ENCODE measurements around the gene RNASE11.
"Not testable (repeated sequence)": the region's sequence is repeated elsewhere in the genome, so short reads cannot be mapped to it uniquely, and the experiment has no call there.

Gene RNASE11

DNA sequence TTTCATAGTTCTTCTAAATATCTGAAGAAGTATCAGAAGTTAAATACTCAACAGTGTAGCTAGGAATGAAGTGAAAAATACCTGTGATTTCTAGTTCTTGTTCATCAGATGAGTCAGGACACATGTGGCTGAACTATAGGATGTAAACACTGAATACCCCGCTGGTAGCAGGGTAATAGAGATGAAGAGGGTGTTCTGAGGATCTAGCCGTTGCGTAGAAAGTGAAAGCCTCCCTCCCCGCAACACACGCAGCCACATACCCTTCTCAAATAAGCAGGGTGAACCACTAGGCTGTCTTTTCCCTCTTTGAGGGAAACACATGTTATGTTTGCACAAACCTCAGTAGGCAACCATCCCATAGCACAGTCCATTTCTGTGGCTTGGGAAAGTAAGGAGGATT lies 19.8 kb upstream of the RNASE11 start:
- H3K4me3 Mint-ChIP-seq, result no peak overlapping the region

DNA sequence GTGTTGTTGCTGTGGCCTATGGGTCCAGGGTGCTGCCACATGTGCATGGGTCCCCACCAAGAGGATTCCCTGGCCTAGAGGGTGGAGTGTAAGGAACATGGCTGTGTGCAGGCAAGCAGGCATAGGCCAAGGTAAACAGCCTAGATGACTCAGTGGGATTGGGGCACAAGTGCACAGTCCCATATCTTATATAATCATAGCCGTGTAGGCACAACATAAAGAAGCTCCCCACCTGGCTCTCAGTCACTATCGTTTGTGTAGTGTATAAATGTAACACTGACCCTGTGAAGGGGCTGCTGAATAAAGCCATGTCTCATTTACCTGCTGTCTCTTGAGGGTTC lies 19.1 kb upstream of the RNASE11 start:
- Mint-ChIP-seq H3K36me3 (no peaks in the 10 kb centered on the region), H3K4me3 (no peak overlapping the region), H3K27me3 (no peaks in the 10 kb centered on the region), H3K4me1 (ENCODE audit: low read depth) (no peaks in the 10 kb centered on the region), H3K27ac (no peak overlapping the region), H3K9me3 (ENCODE audit: low read depth) (no peaks in the 10 kb centered on the region)

More for the DNA sequence above, 19.8 kb upstream of the RNASE11 start:
- Mint-ChIP-seq H3K36me3 (no peaks in the 10 kb centered on the region), H3K4me1 (ENCODE audit: low read depth) (no peaks in the 10 kb centered on the region), H3K27me3 (no peaks in the 10 kb centered on the region), H3K27ac (no peak overlapping the region), H3K9me3 (ENCODE audit: low read depth) (no peaks in the 10 kb centered on the region)

DNA sequence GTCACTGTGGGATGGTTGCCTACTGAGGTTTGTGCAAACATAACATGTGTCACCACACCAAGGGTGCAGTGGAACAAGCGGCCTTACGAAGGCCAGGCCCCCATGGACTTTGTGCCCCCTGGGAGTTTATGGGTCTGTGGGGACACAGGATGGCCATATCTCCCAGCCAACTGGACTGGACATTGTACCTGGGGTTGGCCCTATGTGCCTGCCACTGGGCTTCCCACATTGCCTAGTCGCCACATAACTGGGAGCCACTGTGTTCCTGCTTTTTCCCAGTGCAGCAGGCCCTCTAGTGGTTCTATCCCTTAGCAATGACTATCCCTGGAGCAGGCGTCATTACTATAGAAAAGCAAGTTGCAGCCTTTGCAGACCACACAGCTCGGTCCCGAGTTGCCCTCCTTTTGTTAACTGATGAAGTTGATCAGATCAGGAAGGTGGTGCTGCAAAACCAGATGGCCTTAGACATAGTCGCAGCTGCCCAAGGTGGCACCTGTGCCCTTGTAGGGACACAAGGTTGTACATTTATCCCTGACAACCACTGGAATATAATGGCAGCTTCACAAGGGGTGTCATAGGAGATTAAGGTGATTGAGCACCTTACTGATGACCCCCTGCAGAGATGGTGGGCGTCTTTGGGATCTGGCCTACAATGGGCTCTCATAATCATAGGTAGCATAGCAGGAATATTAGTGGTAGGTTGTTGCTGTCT lies 18.5 kb upstream of the RNASE11 start:
- Mint-ChIP-seq H3K36me3 (no peaks in the 10 kb centered on the region), H3K4me3 (no peak overlapping the region), H3K4me1 (ENCODE audit: low read depth) (no peaks in the 10 kb centered on the region), H3K9me3 (ENCODE audit: low read depth) (no peaks in the 10 kb centered on the region), H3K27me3 (no peaks in the 10 kb centered on the region), H3K27ac (no peak overlapping the region)

DNA sequence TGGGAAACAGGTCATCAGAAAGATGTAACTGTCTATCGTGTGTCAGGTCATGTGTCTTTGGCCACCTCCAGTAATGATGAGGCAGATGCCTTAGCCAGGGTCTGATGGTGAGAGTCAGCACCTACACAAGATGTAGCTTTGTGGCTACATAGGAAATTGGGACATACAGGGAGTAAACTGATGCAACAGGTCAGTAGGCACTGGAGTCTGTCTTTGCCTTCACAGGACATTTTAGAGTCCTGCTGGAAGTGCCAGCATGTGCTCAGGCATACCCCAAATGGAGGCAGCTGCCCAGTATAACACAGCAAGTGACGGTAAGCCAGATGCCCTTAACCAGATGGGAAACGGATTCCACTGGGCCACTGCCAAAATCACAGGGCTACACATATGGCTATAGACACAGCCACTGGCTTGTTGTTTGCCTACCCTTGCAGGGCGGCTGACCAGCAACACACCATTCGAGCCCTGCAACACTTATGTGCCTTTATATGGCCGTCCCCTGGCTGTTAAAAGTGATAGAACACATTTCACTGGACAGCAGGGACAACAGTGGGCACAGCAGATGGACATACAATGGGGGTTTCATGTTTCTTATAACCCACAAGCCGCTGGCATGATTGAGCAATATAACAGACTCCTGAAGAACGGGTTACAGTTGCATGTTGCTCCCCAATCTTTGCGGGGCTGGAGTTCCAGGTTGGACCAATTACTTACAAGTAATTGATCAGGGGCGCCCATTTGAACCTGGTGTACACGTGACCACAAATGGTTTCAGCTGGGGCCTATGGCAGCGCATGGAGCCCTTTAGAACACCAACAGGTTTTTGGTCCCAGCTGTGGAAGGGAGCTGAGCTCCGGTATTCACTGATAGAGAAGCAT lies 16.3 kb upstream of the RNASE11 start:
- Mint-ChIP-seq H3K36me3 (no peaks in the 10 kb centered on the region), H3K4me3 (no peak overlapping the region), H3K27me3 (no peaks in the 10 kb centered on the region), H3K27ac (no peak overlapping the region), H3K4me1 (ENCODE audit: low read depth) (no peaks in the 10 kb centered on the region), H3K9me3 (ENCODE audit: low read depth) (no peaks in the 10 kb centered on the region)

DNA sequence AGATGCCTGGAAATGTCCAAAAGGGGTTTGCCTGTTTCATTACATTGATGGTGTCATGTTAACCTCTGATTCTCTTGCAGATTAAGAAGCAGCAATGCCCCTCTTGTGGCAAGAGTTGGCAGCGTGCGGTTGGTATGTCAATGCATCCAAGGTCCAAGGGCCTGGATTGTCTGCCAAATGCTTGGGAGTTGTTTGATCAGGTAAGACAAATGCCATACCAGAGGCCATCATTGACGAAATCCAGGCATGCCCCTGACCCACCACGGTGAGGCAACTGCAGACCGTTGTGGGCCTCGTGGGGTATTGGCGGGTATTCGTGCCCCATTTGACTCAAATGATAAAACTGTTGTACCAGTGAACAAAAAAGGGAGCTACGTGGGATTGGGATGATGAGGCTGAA lies 14.8 kb upstream of the RNASE11 start:
- H3K4me1 Mint-ChIP-seq (ENCODE audit: low read depth), result no peaks in the 10 kb centered on the region
- no peak overlapping the region for H3K27ac Mint-ChIP-seq
- no peak overlapping the region for H3K4me3 Mint-ChIP-seq
- no peaks in the 10 kb centered on the region for H3K9me3 Mint-ChIP-seq (ENCODE audit: low read depth)
- no peaks in the 10 kb centered on the region for H3K36me3 Mint-ChIP-seq
- no peaks in the 10 kb centered on the region for H3K27me3 Mint-ChIP-seq

DNA sequence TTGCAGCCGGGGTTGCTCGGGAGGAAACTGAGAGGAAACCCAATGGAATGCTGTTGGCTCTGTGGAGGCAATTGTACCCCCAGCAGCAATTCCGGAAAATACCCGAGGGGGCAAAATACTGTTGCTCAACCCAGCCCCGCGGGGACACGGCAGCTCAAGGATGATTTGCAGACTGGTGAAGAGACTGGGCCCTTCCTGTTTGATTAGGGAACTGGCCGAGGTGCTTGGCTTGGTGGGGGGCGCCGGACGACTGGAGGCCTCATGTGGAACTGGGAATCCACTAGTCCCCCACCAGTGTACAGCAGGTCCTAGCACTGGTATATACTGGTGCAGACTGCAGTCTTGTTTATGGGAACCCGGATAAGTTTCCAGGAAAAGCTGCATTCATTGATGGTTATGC lies 13.7 kb upstream of the RNASE11 start:
- no peaks in the 10 kb centered on the region for H3K4me1 Mint-ChIP-seq (ENCODE audit: low read depth)
- H3K27ac Mint-ChIP-seq, result no peak overlapping the region
- H3K27me3 Mint-ChIP-seq, result no peaks in the 10 kb centered on the region

DNA sequence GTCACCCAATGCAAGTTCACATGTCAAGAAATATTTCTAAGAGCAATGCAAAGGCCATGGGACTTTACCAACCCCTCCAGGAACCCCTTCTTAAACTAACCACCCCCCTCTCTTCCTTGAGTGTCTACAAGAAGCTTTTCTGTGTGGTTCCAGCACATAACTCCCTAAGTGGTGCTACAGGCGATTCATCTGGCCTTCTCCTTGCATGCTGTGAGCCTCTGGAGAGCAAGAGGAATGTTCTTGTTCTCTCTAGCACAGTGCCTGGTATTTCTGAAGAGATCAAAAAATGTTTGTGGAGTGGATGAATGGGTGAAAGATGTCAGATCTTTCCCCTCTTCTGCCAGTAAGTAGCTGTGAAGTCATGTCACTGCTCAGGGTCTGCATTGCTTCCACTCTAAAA lies 9.3 kb upstream of the RNASE11 start:
- H3K27ac Mint-ChIP-seq, result no peak overlapping the region
- no peaks in the 10 kb centered on the region for H3K4me1 Mint-ChIP-seq (ENCODE audit: low read depth)
- no peak overlapping the region for H3K4me3 Mint-ChIP-seq
- peaks cover 2% of the 10 kb centered on the region for H3K27me3 Mint-ChIP-seq
- H3K9me3 Mint-ChIP-seq (ENCODE audit: low read depth), result no peaks in the 10 kb centered on the region
- H3K36me3 Mint-ChIP-seq, result no peaks in the 10 kb centered on the region

More for the DNA sequence above, 13.7 kb upstream of the RNASE11 start:
- H3K36me3 Mint-ChIP-seq, result no peaks in the 10 kb centered on the region
- H3K9me3 Mint-ChIP-seq (ENCODE audit: low read depth), result no peaks in the 10 kb centered on the region
- no peak overlapping the region for H3K4me3 Mint-ChIP-seq

DNA sequence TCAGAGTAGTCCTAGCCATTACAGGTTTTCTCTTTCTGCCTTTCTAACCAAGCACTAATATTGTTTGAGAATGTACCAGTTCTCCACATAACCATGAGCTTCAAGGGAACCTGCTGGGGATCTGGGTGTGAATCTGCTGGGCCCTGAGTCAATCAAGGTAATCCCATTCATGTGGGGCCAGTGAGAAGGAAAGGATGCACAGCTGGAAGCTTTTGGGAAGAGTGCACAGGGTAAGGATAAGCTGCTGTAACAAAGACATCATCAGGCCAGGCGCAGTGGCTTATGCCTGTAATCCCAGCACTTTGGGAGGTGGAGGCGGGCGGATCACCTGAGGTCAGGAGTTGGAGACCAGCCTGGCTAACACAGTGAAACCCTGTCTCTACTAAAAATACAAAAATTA lies 7.9 kb upstream of the RNASE11 start:
- H3K27me3 Mint-ChIP-seq; H3K27ac Mint-ChIP-seq; H3K4me3 Mint-ChIP-seq; H3K9me3 Mint-ChIP-seq (ENCODE audit: low read depth); H3K4me1 Mint-ChIP-seq (ENCODE audit: low read depth); H3K36me3 Mint-ChIP-seq: not testable (repeated sequence)

DNA sequence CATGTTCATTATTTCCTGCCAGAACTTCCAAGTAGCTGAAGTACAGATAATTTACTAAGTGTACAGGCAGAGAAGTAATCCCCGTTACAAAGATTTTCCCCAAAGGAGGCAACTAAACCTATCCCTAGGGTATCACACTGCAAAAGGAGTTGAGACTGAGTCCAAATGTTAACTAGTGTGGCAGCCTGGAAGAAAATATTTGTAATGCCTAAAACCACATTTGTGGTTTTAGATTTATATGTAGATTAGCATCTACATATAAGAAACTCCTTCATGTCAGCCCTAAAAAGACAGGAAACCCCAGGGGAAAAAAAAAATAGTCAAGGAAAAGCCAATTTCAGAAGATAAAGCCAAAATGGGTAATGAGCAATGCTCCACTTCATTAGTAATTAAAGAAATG lies 4.8 kb upstream of the RNASE11 start:
- peaks cover 4% of the 10 kb centered on the region for H3K27me3 Mint-ChIP-seq
- H3K4me1 Mint-ChIP-seq (ENCODE audit: low read depth), result no peaks in the 10 kb centered on the region
- H3K36me3 Mint-ChIP-seq, result no peaks in the 10 kb centered on the region
- no peak overlapping the region for H3K27ac Mint-ChIP-seq
- H3K9me3 Mint-ChIP-seq (ENCODE audit: low read depth), result no peaks in the 10 kb centered on the region
- no peak overlapping the region for H3K4me3 Mint-ChIP-seq

DNA sequence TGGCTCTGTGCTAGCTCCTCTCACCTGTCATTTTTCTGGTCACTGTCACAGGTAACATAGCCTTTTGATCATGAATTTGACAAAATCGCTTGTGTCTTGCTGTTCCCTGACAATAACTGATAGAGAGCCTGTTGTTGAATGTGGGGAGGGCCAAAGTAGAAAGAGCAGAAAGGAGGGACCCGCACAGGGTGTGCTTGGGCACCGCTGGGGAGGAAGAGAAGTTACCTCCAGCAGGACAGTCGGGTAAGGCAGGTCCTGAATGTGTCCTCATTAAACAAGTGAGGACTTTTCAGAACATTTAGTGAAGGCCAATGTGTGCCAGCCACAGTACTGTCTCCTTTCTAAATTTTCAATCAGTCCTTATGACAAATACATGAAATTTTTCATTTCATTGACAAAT lies 3.4 kb upstream of the RNASE11 start, which contains the start of gene RNASE12:
RNASE12 (minus strand) TSS at position 142 of the 400 bp plus-strand sequence. CDS start 653 bp downstream, outside the sequence.
- H3K4me3 Mint-ChIP-seq, result no peak within 1 kb of the TSS
- no peaks in the 10 kb centered on the region for H3K36me3 Mint-ChIP-seq
- no peaks in the 10 kb centered on the region for H3K9me3 Mint-ChIP-seq (ENCODE audit: low read depth)
- H3K27me3 Mint-ChIP-seq, result peaks cover 5% of the 10 kb centered on the region
- H3K27ac Mint-ChIP-seq, result no peak within 1 kb of the TSS
- H3K4me1 Mint-ChIP-seq (ENCODE audit: low read depth), result no peaks in the 10 kb centered on the region

DNA sequence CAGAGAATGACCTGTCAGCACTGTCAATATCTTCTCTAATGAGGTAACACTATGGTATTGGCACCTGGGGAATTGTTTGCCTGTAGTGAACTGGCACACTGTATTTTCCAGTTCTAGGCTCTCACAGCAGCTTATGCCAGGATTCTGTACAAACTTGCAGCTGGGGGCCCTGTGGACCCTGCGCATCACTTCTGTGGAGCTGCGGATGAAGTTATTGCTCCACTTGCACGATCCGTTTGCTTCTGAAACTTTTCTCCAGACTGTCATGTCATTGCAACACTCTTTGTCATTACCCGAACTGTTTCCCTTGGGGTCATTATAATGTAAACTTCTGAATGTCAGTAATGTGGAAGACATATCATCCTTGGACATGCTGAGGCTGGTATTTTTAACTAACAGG lies 3.9 kb downstream of the RNASE11 start:
- Mint-ChIP-seq H3K27me3 (peaks cover 7% of the 10 kb centered on the region), H3K9me3 (ENCODE audit: low read depth) (no peaks in the 10 kb centered on the region), H3K4me3 (no peak overlapping the region), H3K36me3 (no peaks in the 10 kb centered on the region), H3K27ac (no peak overlapping the region), H3K4me1 (ENCODE audit: low read depth) (no peaks in the 10 kb centered on the region)

DNA sequence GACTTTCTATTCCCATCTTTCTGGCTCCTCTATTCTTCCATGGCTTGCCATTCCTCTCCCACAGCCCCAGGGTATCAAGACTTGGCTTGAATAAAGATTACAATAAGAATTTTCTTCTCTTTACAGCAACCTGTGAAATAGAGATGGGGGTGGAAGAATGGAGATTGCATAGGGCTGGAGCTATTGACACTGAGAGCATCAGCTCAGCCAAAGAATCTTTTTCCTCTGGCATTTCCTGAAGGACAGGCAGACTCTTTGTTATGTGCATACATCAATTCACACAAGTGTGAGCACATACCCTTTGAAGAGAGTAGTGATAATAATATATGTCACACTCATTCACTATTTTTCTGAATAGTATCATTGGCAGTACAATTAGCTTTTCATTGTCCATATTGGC lies 4.7 kb downstream of the RNASE11 start:
- H3K4me3 Mint-ChIP-seq, result no peak overlapping the region
- H3K27ac Mint-ChIP-seq, result no peak overlapping the region
- H3K9me3 Mint-ChIP-seq (ENCODE audit: low read depth), result no peaks in the 10 kb centered on the region
- no peaks in the 10 kb centered on the region for H3K4me1 Mint-ChIP-seq (ENCODE audit: low read depth)
- H3K36me3 Mint-ChIP-seq, result no peaks in the 10 kb centered on the region
- H3K27me3 Mint-ChIP-seq, result peaks cover 7% of the 10 kb centered on the region

DNA sequence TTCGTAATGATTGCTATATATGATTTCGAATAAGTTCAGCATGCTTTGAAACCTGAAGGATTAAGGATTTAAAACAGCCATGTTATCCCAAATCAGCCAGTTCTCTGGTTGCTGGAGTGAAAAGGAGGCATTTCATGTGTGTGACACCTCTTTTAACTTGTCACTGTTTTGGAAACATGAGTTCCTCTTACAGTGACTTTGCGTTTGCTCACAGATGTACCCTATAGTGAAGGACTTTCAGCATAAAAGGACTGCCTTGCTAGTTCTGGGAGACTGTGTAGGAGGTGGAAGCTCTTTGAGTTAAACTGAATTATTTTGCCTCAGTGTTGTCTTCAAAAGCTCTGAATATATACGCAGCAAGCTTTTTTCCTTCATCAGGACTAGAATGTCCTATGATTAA lies 7.6 kb downstream of the RNASE11 start:
- no peak overlapping the region for H3K4me3 Mint-ChIP-seq

DNA sequence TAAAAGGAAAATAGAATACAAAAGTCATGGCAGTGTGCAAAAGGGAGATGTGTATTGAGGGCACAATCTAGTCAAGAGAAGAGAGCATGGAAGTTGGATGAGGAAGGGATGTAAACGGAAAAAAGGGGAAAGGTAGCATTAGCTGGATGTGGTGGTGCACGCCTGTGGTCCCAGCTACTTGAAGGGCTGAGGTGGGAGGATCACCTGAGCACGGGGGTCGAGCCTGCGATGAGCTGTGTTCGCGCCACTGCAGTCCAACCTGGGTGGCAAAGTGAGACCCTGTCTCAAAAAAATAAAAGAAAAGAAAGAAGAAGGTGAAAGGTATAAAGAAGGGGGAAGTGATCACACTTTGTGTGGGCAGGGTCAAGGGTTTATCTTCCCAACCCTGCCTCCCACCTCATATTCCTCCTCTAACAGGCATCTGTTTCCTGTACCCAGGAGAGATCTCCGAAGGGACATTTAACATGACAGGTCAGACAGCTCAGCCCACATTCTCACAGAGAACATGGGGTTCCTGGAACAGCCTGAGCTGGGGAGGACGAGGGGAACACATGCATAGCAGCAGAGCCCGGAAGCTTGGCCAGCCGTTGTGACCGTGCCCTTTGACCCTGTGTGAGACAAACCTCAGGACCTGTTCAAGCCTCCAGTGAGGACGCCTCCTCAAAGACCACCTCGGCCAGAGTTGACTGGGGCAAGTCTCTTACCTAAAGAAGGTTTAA lies 8.9 kb downstream of the RNASE11 start:
- H3K9me3 Mint-ChIP-seq (ENCODE audit: low read depth), result no peaks in the 10 kb centered on the region
- no peak overlapping the region for H3K4me3 Mint-ChIP-seq
- H3K27me3 Mint-ChIP-seq, result peaks cover 2% of the 10 kb centered on the region
- no peaks in the 10 kb centered on the region for H3K4me1 Mint-ChIP-seq (ENCODE audit: low read depth)
- H3K27ac Mint-ChIP-seq, result no peak overlapping the region
- H3K36me3 Mint-ChIP-seq, result no peaks in the 10 kb centered on the region

More for the DNA sequence above, 7.6 kb downstream of the RNASE11 start:
- H3K27me3 Mint-ChIP-seq, result peaks cover 2% of the 10 kb centered on the region
- H3K36me3 Mint-ChIP-seq, result no peaks in the 10 kb centered on the region
- H3K27ac Mint-ChIP-seq, result no peak overlapping the region
- no peaks in the 10 kb centered on the region for H3K4me1 Mint-ChIP-seq (ENCODE audit: low read depth)
- H3K9me3 Mint-ChIP-seq (ENCODE audit: low read depth), result no peaks in the 10 kb centered on the region

DNA sequence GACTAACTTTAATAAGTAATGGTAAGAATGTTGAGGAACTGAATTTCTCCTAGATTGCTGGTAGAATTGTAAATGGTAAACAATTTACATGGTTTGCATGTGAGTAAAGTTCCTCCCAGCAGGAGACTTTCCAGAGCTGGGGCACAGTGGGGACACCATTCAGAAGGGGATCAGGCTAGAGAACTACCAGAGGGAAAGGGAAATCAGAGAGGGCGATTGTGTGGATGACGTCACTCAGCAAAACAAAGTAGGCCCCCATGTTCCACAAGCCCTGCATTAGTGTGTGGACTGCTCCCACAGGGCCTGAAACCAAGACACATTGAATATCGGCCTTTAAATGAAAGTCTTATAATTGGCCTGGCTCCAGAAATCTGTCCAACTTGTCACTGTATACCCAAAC lies 9.5 kb downstream of the RNASE11 start:
- Mint-ChIP-seq H3K9me3 (ENCODE audit: low read depth) (no peaks in the 10 kb centered on the region), H3K4me3 (no peak overlapping the region), H3K27ac (no peak overlapping the region), H3K27me3 (no peaks in the 10 kb centered on the region), H3K36me3 (no peaks in the 10 kb centered on the region), H3K4me1 (ENCODE audit: low read depth) (no peaks in the 10 kb centered on the region)

Measured in activated naive CD8-positive, alpha-beta T cell (primary cell).